ENCODE measurements around the gene SH3RF3.
A peak's percentile ranks its signal among the peaks of the same experiment; 100 is the strongest.
"Not testable (repeated sequence)": the region's sequence is repeated elsewhere in the genome, so short reads cannot be mapped to it uniquely, and the experiment has no call there.

The SH3RF3 gene

DNA sequence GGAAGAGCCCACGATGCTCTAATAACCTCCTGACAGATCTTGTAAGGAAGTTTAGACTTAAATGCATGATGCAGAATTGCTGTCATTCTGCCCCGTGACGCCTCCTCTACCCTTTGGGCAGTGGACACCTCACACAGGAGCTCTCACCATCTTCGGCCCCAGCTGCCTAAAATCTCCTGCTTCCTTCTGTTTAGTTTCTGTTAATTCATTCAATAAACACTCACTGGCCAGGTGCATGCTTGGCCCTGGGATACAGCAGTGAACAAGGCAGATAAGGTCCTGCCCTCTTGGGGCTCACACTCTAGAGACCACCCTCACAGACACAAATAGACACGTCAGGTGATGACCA, 403.7 kb downstream of the SH3RF3 start:
- WGBS (ENCODE audit: insufficient coverage, insufficient read length) = no CpG with 5 or more reads among the region's 5 CpGs

DNA sequence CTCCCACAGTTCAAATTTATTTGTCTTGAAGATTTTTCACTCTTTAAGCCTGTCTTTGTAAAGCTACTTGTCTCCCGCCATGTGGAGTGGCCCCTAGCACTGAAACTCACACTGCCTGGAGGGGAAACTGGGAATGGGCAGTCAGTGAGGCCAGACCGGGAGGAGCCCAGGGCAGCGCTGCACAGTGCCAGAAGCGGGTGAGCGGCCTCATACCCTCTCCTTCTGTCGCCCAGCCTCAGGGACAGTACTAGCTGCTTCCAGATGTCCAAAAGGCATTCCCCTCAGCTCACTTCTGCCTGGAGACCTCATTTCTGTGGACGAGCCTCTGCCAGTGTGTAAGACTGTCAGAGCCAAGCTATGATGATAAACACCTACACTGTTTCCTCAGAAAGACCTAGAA, 404.8 kb downstream of the SH3RF3 start:
- no CpG with 5 or more reads among the region's 7 CpGs for WGBS (ENCODE audit: insufficient coverage, insufficient read length)
- Histone ChIP-seq H3K27me3 (ENCODE audit: control insufficient read depth, insufficient read depth, low read length) (no peaks in the 10 kb centered on the region), H3K36me3 (ENCODE audit: control insufficient read depth, insufficient read depth, low read length) (no peaks in the 10 kb centered on the region), H3K27ac (ENCODE audit: low read length) (no peak overlapping the region), H3K9me3 (ENCODE audit: control insufficient read depth, insufficient read depth, low read length) (no peaks in the 10 kb centered on the region), H3K4me3 (ENCODE audit: low read length) (no peak overlapping the region), H3K4me1 (ENCODE audit: control insufficient read depth, insufficient read depth, low read length) (no peaks in the 10 kb centered on the region)
- DNase-seq (ENCODE audit: low read depth, low spot score) = no peak

More for the DNA sequence above, 403.7 kb downstream of the SH3RF3 start:
- no peaks in the 10 kb centered on the region for H3K36me3 ChIP-seq (ENCODE audit: control insufficient read depth, insufficient read depth, low read length)
- no peak for DNase-seq (ENCODE audit: low read depth, low spot score)
- H3K4me3 ChIP-seq (ENCODE audit: low read length) = no peak overlapping the region
- no peaks in the 10 kb centered on the region for H3K27me3 ChIP-seq (ENCODE audit: control insufficient read depth, insufficient read depth, low read length)
- no peak overlapping the region for H3K27ac ChIP-seq (ENCODE audit: low read length)
- no peaks in the 10 kb centered on the region for H3K9me3 ChIP-seq (ENCODE audit: control insufficient read depth, insufficient read depth, low read length)
- no peaks in the 10 kb centered on the region for H3K4me1 ChIP-seq (ENCODE audit: control insufficient read depth, insufficient read depth, low read length)

DNA sequence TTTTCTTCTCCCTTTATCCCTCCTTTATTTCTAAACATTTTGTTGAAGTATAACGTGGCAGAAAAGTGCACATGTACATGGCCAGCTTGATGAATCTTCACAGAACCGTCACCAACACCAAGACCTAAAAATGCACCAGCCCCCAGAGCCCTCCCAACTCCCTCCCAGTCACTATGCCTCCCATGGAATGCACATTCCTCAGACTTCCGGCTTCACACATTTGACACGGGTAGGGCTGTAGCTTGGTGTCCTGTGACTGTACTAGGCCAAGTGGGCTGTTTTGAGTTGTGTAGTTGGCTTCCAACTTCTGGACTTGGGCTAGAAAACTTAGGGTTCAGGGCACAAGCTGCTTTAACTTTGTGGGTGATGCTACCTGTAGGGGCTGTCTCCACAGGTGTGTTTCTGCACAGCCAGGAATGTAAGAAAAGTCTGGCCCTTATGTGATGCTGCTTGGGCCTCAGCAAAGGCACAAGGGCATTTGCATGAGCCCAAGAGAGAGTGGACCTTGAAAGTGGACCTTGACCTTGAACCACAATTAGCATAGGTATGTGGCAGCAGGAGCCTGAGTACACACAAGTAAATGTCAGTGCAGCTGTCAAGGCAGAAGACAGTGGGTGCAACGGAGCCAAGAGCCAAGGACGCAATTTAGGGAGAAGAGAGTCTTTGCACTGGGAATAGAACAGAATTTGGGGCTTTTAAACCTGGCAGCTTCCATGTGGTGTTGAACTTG, 406.4 kb downstream of the SH3RF3 start:
- no peaks in the 10 kb centered on the region for H3K36me3 ChIP-seq (ENCODE audit: control insufficient read depth, insufficient read depth, low read length)
- no peak for DNase-seq (ENCODE audit: low read depth, low spot score)
- H3K4me3 ChIP-seq (ENCODE audit: low read length) = no peak overlapping the region
- no peaks in the 10 kb centered on the region for H3K9me3 ChIP-seq (ENCODE audit: control insufficient read depth, insufficient read depth, low read length)
- no peaks in the 10 kb centered on the region for H3K4me1 ChIP-seq (ENCODE audit: control insufficient read depth, insufficient read depth, low read length)
- no peak overlapping the region for H3K27ac ChIP-seq (ENCODE audit: low read length)
- no CpG with 5 or more reads among the region's 6 CpGs for WGBS (ENCODE audit: insufficient coverage, insufficient read length)
- H3K27me3 ChIP-seq (ENCODE audit: control insufficient read depth, insufficient read depth, low read length) = no peaks in the 10 kb centered on the region

DNA sequence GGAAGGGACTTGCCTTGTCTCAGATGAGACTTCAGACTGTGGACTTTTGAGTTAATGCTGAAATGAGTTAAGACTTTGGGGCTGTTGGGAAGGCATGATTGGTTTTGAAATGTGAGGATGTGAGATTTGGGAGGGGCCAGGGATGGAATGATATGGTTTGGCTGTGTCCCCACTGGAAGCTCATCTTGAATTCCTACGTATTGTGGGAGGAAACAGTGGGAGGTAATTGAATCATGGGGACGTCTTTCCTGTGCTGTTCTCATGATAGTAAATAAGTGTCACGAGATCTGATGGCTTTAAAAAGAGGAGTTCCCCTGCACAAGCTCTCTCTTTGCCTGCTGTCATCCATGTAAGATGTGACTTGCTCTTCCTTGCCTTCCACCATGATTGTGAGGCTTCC, 407.6 kb downstream of the SH3RF3 start:
- not testable (repeated sequence) for H3K27me3 ChIP-seq (ENCODE audit: control insufficient read depth, insufficient read depth, low read length); H3K9me3 ChIP-seq (ENCODE audit: control insufficient read depth, insufficient read depth, low read length); DNase-seq (ENCODE audit: low read depth, low spot score); H3K27ac ChIP-seq (ENCODE audit: low read length); H3K36me3 ChIP-seq (ENCODE audit: control insufficient read depth, insufficient read depth, low read length); H3K4me3 ChIP-seq (ENCODE audit: low read length); H3K4me1 ChIP-seq (ENCODE audit: control insufficient read depth, insufficient read depth, low read length)
- WGBS (ENCODE audit: insufficient coverage, insufficient read length) = no CpG with 5 or more reads among the region's 3 CpGs

DNA sequence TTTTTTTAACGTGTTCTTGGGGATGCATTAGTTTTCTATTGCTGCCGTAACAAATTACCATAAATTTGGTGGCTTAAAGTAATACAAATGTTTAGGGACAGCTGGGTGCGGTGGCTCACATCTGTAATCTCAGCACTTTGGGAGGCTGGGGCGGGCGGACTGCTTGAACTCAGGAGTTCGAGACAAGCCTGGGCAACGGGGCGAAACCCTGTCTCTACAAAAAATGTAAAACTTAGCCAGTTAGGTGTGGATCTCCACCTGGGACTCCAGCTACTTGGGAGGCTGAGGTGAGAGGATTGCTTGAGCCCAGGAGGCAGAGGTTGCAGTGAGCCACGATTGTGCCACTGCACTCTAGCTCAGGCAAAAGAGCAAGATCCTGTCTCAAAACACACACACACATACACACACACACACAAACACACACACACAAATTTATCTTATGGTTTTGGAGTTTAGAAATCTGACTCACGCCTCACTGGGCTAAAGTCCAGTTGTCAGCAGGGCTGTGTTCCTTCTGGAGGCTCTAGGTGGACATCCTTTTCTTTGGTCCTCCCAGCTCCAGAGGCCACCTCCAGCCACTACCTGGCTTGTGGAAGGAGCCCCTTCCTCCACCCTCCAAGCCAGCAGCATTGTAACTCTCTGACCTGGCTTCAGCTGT, 408.7 kb downstream of the SH3RF3 start:
- WGBS (ENCODE audit: insufficient coverage, insufficient read length) = no CpG with 5 or more reads among the region's 10 CpGs
- no peaks in the 10 kb centered on the region for H3K36me3 ChIP-seq (ENCODE audit: control insufficient read depth, insufficient read depth, low read length)
- no peak overlapping the region for H3K4me3 ChIP-seq (ENCODE audit: low read length)
- no peak overlapping the region for H3K27ac ChIP-seq (ENCODE audit: low read length)
- H3K27me3 ChIP-seq (ENCODE audit: control insufficient read depth, insufficient read depth, low read length) = no peaks in the 10 kb centered on the region
- no peaks in the 10 kb centered on the region for H3K4me1 ChIP-seq (ENCODE audit: control insufficient read depth, insufficient read depth, low read length)
- no peak for DNase-seq (ENCODE audit: low read depth, low spot score)
- no peaks in the 10 kb centered on the region for H3K9me3 ChIP-seq (ENCODE audit: control insufficient read depth, insufficient read depth, low read length)

DNA sequence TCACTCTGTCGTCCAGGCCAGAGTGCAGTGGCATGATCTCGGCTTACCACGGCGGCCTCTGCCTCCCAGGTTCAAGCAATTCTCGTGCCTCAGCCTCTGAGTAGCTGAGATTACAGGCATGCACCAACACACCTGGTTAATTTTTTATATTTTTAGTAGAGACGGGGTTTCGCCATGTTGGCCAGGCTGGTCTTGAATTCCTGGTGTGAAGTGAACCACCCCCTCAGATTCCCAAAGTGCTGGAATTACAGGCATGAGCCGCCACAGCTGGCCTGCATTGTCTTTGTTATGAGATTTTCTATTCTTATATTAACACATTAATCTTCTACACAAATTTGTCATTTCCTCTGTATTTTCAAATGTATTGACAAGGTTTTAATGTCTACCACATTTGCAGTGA, 409.5 kb downstream of the SH3RF3 start:
- Histone ChIP-seq H3K36me3 (ENCODE audit: control insufficient read depth, insufficient read depth, low read length) (no peaks in the 10 kb centered on the region), H3K4me3 (ENCODE audit: low read length) (no peak overlapping the region), H3K4me1 (ENCODE audit: control insufficient read depth, insufficient read depth, low read length) (no peaks in the 10 kb centered on the region), H3K9me3 (ENCODE audit: control insufficient read depth, insufficient read depth, low read length) (no peaks in the 10 kb centered on the region), H3K27ac (ENCODE audit: low read length) (no peak overlapping the region), H3K27me3 (ENCODE audit: control insufficient read depth, insufficient read depth, low read length) (no peaks in the 10 kb centered on the region)
- no CpG with 5 or more reads among the region's 8 CpGs for WGBS (ENCODE audit: insufficient coverage, insufficient read length)
- DNase-seq (ENCODE audit: low read depth, low spot score) = no peak

DNA sequence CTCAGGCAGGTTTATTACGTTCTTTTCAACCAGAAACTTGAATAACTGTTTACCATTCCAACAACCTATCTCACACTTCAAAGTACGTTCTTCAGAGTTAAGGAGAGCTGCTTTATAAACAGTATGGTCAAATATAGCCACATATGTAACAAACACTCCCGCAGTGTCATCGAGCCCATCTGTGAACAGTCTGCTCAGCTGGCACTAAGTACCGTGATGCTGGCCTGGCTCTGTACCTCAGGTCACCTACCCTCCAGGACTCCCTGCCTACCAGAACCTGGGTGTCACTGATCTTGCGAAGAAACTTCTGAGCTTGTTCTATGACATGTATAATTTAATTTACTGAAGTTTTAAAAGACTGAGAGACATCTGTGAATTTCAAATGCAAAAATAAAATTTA, 413.4 kb downstream of the SH3RF3 start:
- H3K27me3 ChIP-seq (ENCODE audit: control insufficient read depth, insufficient read depth, low read length) = no peaks in the 10 kb centered on the region
- no CpG with 5 or more reads among the region's 6 CpGs for WGBS (ENCODE audit: insufficient coverage, insufficient read length)
- DNase-seq (ENCODE audit: low read depth, low spot score) = no peak
- no peak overlapping the region for H3K27ac ChIP-seq (ENCODE audit: low read length)
- H3K4me3 ChIP-seq (ENCODE audit: low read length) = no peak overlapping the region
- no peaks in the 10 kb centered on the region for H3K36me3 ChIP-seq (ENCODE audit: control insufficient read depth, insufficient read depth, low read length)
- no peaks in the 10 kb centered on the region for H3K4me1 ChIP-seq (ENCODE audit: control insufficient read depth, insufficient read depth, low read length)
- H3K9me3 ChIP-seq (ENCODE audit: control insufficient read depth, insufficient read depth, low read length) = no peaks in the 10 kb centered on the region

DNA sequence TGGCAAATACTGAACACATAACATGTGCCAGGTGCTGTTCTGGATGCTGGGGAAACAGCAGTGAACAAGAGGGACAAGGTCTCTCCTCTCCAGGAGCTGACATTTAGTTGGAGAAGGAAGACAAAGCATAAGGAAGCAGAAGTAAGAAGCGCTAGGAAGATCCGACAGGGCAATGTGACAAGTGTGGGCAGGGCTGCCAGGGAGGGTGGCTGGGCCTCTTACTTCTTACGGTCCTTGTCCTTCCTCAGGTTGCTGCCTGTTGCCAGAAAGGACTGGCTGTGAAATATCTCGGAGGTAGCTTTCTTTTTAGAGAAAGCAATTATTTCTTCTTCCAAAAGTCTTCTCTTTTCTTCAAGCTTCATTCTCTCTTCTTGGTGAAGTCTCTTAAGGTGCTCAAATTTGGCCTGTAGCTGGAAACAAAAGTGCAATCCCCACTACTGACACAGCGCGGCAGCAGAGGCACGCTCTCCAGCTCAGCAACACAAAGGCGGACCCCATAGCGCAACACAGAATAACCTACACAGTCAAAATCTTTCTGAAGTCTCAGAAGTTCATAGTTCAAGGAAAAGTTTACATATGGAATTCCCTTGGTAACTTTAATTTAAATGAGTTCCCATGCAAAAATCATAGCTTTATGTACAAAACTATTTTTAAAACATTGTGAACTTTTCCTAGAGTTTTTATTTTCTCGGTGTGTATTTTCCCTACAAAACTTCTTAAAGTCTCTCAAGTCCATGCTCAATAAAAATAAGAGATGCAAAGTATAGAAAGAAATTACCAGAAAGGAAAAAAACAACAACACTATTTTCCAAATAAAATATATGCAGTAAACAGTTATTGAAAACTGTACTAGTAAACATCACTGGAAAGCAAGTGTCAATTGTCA, 417.1 kb downstream of the SH3RF3 start:
- Histone ChIP-seq H3K9me3 (ENCODE audit: control insufficient read depth, insufficient read depth, low read length) (no peaks in the 10 kb centered on the region), H3K27ac (ENCODE audit: low read length) (no peak overlapping the region), H3K27me3 (ENCODE audit: control insufficient read depth, insufficient read depth, low read length) (no peaks in the 10 kb centered on the region), H3K4me1 (ENCODE audit: control insufficient read depth, insufficient read depth, low read length) (no peaks in the 10 kb centered on the region), H3K36me3 (ENCODE audit: control insufficient read depth, insufficient read depth, low read length) (no peaks in the 10 kb centered on the region), H3K4me3 (ENCODE audit: low read length) (no peak overlapping the region)
- DNase-seq (ENCODE audit: low read depth, low spot score) = peak; percentile 48
- WGBS (ENCODE audit: insufficient coverage, insufficient read length) = no CpG with 5 or more reads among the region's 10 CpGs

DNA sequence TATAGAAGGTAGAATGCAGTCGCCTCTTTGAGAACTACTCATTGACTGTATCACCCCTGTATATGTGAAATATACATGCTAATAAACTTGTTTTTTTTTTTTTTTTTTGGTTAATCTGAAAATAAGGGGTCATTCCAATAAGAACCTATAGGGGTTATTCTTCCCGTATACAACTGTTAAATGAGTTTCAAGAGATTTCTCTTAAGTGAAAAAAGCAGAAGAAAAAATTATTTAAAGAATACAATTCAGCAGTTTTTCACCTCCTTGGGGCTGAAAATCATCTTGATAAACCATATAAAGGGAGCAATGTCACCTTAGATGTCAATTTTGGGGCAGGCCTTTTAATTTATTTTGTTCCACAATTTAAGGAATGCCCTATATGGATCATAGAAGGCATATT, 418.3 kb downstream of the SH3RF3 start:
- Histone ChIP-seq H3K9me3 (ENCODE audit: control insufficient read depth, insufficient read depth, low read length) (no peaks in the 10 kb centered on the region), H3K27ac (ENCODE audit: low read length) (no peak overlapping the region), H3K4me1 (ENCODE audit: control insufficient read depth, insufficient read depth, low read length) (no peaks in the 10 kb centered on the region), H3K36me3 (ENCODE audit: control insufficient read depth, insufficient read depth, low read length) (no peaks in the 10 kb centered on the region), H3K27me3 (ENCODE audit: control insufficient read depth, insufficient read depth, low read length) (no peaks in the 10 kb centered on the region), H3K4me3 (ENCODE audit: low read length) (no peak overlapping the region)
- WGBS (ENCODE audit: insufficient coverage, insufficient read length) = no CpG with 5 or more reads among the region's 2 CpGs
- DNase-seq (ENCODE audit: low read depth, low spot score) = no peak

DNA sequence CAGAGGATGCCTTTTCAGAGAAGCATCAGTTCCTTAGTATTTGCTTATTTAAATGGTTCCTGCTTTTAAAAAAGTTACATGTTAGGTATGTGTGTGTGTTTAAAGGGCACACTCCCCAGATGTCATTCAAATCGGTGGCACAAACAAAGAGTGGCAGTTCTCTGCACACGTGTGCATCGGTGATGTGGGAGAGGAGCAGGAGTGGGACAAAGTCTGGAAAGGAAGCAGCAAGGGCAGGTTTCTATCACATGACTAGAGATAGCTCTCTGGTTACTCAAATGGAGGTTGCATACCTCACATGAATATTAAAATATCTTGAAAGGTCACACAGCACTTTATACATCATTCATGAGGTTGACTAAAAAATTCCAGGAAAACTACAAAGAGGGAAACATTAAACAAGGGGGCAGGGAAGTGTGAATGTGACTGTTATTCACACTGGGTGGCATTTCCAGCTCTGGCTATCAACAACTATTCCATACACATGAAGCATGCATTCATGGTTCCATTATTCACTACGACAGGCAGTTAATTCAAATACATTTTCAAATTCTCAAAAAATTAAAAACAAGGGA, 420.1 kb downstream of the SH3RF3 start:
- H3K36me3 ChIP-seq (ENCODE audit: control insufficient read depth, insufficient read depth, low read length) = no peaks in the 10 kb centered on the region; the same call in 1 of the 2 replicates
- WGBS (ENCODE audit: insufficient coverage, insufficient read length) = no CpG with 5 or more reads among the region's 4 CpGs

More for the DNA sequence above, 420.1 kb downstream of the SH3RF3 start:
- no peak for DNase-seq (ENCODE audit: low read depth, low spot score)
- Histone ChIP-seq H3K9me3 (ENCODE audit: control insufficient read depth, insufficient read depth, low read length) (no peaks in the 10 kb centered on the region), H3K4me1 (ENCODE audit: control insufficient read depth, insufficient read depth, low read length) (no peaks in the 10 kb centered on the region), H3K27ac (ENCODE audit: low read length) (no peak overlapping the region), H3K4me3 (ENCODE audit: low read length) (no peak overlapping the region), H3K27me3 (ENCODE audit: control insufficient read depth, insufficient read depth, low read length) (no peaks in the 10 kb centered on the region)

Measured in iPS DF 6.9 (cell line).